ENCODE measurements around the gene FUT4. TPM values are rescaled to one million over a fixed set of nuclear protein-coding genes. Genes with fewer than 3 reads are reported as not detected.
A peak's percentile ranks its signal among the peaks of the same experiment; 100 is the strongest.
"Not testable (repeated sequence)": the region's sequence is repeated elsewhere in the genome, so short reads cannot be mapped to it uniquely, and the experiment has no call there.

Gene FUT4
- total RNA-seq, 2 donors from 2014 or later, result 10.5 to 13.5 TPM

- ATAC-seq (no peak), DNase-seq (no peak)
- Histone ChIP-seq H3K27me3 (no peaks in the 10 kb centered on the region), H3K4me1 (no peaks in the 10 kb centered on the region), H3K4me3 (no peak overlapping the region), H3K9me3 (no peaks in the 10 kb centered on the region), H3K27ac (no peak overlapping the region), H3K36me3 (replicated peaks in 1 of 2; ENCODE audit: insufficient read depth in 1 of 2, low read depth in 2 of 2) (no peaks in the 10 kb centered on the region)
- no peak for TF ChIP-seq CTCF (IDR thresholded peaks at IDR 0.05)
- TF ChIP-seq POLR2A (IDR thresholded peaks at IDR 0.05), result no peak
- intact Hi-C loops (cut with DNase I), result no loop called here
- WGBS, 2 donors, result 91 to 96% methylated on average over 5 of the region's 5 CpGs
These were observed 24.5 kb downstream of the FUT4 start for GRCh38 chr11:94568200-94568599.

- Histone ChIP-seq H3K9me3 (no peaks in the 10 kb centered on the region), H3K4me1 (no peaks in the 10 kb centered on the region), H3K36me3 (replicated peaks in 1 of 2; ENCODE audit: insufficient read depth in 1 of 2, low read depth in 2 of 2) (no peaks in the 10 kb centered on the region), H3K27me3 (no peaks in the 10 kb centered on the region), H3K4me3 (no peak overlapping the region), H3K27ac (no peak overlapping the region)
- no peak for DNase-seq
- no peak for ATAC-seq
- WGBS, 2 donors, result 91 to 96% methylated on average over 4 of the region's 4 CpGs
- TF ChIP-seq CTCF (IDR thresholded peaks at IDR 0.05) (no peak), POLR2A (IDR thresholded peaks at IDR 0.05) (no peak)
- intact Hi-C loops (cut with DNase I), result no loop called here
These were observed 25.0 kb downstream of the FUT4 start for GRCh38 chr11:94568717-94569116.

GRCh38 chr11:94572975-94573374 is 29.3 kb downstream of the FUT4 start:
- DNase-seq; H3K9me3 ChIP-seq; H3K36me3 ChIP-seq (replicated peaks in 1 of 2; ENCODE audit: insufficient read depth in 1 of 2, low read depth in 2 of 2); ATAC-seq; H3K4me3 ChIP-seq; H3K27me3 ChIP-seq; H3K27ac ChIP-seq; intact Hi-C loops (cut with DNase I); H3K4me1 ChIP-seq: not testable (repeated sequence)
- WGBS, 2 donors, result 73 to 85% methylated on average over 2 of the region's 2 CpGs

- Histone ChIP-seq H3K4me3 (no peak overlapping the region), H3K27me3 (no peaks in the 10 kb centered on the region), H3K27ac (no peak overlapping the region), H3K9me3 (no peaks in the 10 kb centered on the region), H3K36me3 (replicated peaks in 1 of 2; ENCODE audit: insufficient read depth in 1 of 2, low read depth in 2 of 2) (no peaks in the 10 kb centered on the region), H3K4me1 (no peaks in the 10 kb centered on the region)
- intact Hi-C loops (cut with DNase I), result no loop called here
- no peak for TF ChIP-seq POLR2A (IDR thresholded peaks at IDR 0.05)
- TF ChIP-seq CTCF (IDR thresholded peaks at IDR 0.05), result no peak
- ATAC-seq, result no peak
- peak in 1 of 4 donors; percentile 23 for DNase-seq
- WGBS, 2 donors, result 69 to 87% methylated on average over 13 of the region's 13 CpGs
These were observed 30.7 kb downstream of the FUT4 start for GRCh38 chr11:94574193-94574961.

- no peaks in the 10 kb centered on the region for H3K27me3 ChIP-seq
- no peaks in the 10 kb centered on the region for H3K9me3 ChIP-seq
- TF ChIP-seq CTCF (IDR thresholded peaks at IDR 0.05), result no peak
- TF ChIP-seq POLR2A (IDR thresholded peaks at IDR 0.05), result no peak
- H3K4me1 ChIP-seq, result no peaks in the 10 kb centered on the region
- H3K27ac ChIP-seq, result no peak overlapping the region
- H3K4me3 ChIP-seq, result no peak overlapping the region
- 85 to 95% methylated on average over 5 of the region's 5 CpGs for WGBS, 2 donors
- intact Hi-C loops (cut with DNase I), result no loop called here
- ATAC-seq, result no peak
- H3K36me3 ChIP-seq (replicated peaks in 1 of 2; ENCODE audit: insufficient read depth in 1 of 2, low read depth in 2 of 2), result no peaks in the 10 kb centered on the region
- DNase-seq, result no peak
These were observed 32.6 kb downstream of the FUT4 start for GRCh38 chr11:94576306-94576705.

Data from body of pancreas (tissue), 4 donors.